IPS-NIHi11 (cell line): Measurements from ENCODE around the gene ATP5ME.
"Not testable (repeated sequence)": the region's sequence is repeated elsewhere in the genome, so short reads cannot be mapped to it uniquely, and the experiment has no call there.

ENCODE experiments used
- DNase-seq: peaks from one replicate; pipeline ENCODE4 v3.0.0; 2012; ENCODE audit warnings: mixed read lengths, low spot score

ATP5ME gene

DNA sequence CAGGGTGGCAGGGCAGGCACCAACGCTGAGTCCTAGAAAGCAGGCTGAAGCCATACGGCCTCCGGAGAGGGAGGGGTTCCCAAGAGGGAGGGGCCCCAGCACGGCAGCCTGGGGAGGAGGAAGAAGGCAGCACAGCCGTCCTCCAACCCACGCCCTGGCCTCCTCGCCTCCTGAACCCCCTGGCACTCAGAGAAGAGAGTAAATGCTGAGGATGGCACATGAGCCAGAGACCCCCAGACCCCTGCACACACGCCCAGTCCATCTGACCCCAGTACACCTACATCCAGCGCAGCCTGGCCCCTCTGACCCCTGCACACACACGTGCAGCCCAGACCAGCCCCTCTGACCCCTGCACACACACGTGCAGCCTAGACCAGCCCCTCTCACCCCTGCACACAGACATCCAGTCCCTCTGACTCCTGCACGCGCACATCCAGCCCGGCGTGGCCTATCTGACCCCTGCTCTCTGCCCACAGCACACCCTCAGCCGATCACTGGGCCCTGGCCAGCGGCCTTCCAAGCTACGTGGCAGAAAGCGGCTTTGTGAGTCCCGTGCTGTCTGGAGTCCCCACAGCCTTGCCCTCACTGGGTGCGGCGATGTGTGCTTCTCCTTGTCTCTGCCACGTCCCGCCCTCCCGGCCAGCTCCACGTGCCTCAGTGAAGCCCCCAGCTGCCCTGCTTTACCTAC lies 18.5 kb downstream of the ATP5ME start:
- DNase-seq, result no peak

- no peak for DNase-seq
These were observed 19.1 kb downstream of the ATP5ME start for GRCh38 chr4:654871-655463.

GRCh38 chr4:654503-654845 lies 19.6 kb downstream of the ATP5ME start:
- no peak for DNase-seq

- no peak for DNase-seq
These were observed 20.1 kb downstream of the ATP5ME start for GRCh38 chr4:653831-654502.

DNA sequence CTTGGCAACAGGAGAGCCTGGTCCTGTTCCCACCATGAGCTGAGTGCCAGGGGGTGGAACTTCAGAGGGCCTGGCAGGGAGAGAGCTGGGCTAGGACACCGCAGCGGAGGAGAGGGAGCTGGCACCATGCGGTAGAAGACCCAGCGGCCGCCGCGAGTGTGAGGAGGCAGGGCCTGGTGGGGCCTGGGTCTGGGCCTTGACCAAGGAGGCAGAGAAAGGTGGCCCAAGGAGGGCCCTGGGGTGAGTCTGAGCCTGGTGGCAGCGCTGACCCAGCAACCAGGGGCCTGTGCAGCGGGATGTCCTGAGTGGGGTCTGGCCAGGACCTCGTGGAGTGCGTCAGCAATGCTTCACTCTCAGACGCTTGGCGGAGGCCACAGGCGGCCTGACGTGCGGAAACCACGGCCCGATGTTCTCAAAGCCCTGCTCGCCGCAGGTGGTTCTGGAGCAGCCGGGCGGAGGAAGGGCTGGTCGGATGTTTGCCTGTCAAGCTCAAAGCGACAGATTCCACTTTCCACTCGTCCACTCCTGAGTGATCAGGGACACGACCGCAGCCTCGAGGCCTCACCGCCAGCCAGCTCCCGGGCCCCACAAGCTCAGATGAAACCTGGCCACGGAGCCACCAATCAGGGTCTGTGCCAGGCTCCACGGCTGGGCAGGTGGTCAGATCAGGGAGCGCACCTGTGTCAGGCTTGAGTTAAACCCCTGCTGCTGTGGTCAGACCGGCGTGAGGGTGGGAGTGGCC lies 20.8 kb downstream of the ATP5ME start:
- no peak for DNase-seq

DNA sequence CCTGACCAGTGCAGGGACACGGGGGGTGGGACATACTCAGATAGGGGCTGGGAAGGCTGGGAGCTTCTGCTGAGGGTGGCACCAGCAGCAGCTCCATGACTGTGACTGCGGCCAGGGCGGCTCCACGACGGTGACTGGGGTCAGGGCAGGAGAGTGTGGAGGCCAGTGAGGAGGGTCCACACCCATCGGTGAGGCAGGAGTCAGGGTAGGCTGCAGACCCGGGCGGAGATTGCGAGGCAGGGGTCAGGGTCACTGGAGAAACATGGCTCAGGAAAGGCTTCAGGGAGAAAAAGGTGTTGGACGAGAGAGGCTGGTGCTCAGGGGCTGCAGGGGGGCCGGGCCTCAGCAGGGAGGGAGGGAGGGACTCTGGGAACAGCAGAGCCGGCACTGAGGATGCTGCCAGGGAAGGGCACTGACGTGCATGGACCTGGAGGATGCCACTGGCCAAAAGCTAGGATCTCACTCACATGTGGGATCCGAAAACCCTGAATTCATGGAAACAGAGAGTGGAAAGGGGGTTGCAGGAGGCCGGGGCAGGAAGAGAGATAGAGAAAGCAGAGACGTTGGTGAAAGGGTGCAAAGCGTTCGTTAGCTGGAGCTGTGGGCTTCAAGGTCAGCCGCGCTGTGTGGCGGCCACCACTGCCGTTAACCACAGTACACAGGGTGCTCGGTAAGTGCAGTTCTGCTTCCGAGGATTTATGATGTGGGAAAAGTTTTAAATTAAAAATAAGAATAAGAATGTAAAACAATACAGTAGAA lies 22.0 kb downstream of the ATP5ME start:
- no peak for DNase-seq

- DNase-seq, result peak; percentile 71
These were observed 22.9 kb downstream of the ATP5ME start for GRCh38 chr4:650951-651883.

- DNase-seq, result no peak
These were observed 23.6 kb downstream of the ATP5ME start for GRCh38 chr4:650461-650860.

DNA sequence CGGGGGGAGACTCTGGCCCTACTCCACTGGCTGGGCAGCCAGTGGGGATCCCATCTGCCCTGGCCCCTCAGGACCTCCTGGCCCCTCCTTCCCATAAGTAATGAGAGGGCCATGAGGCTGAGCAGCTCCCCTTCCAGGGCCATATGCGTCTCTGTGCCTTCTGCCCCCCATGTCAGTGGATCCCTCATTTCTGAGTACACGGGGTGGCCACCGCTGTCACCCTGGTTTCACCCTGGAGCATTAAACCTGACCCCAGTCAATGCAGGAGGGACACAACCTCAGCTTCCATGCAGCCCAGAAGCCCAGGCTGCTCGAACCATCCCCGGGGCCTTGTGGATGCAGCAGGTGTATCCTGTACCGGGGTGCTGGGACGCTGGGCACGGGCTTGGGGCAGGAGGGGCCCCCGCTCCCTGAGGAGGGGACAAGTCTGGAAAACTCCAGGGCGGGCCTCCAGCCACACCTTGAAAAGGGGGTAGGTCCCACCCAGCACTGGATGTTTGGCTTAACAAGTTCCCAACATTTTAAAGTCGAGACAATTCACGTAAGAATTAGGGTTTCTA lies 24.2 kb downstream of the ATP5ME start:
- DNase-seq, result no peak

DNA sequence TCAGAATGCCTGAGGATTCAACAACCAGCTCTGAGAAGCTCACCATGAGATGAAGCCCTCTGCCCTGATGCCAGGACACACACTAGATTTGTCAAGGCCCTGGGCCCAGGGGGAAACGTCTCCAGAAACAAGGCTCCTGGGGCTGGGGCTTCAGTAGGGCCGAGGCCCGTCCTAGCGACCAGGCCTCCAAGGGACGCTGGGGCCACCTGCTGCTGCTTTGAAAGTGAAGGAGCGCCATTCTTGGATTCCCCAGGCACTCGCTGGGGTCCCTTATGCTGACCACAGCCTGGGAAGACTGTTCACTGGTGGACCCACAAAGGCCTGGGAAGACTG lies 24.8 kb downstream of the ATP5ME start:
- no peak for DNase-seq

DNA sequence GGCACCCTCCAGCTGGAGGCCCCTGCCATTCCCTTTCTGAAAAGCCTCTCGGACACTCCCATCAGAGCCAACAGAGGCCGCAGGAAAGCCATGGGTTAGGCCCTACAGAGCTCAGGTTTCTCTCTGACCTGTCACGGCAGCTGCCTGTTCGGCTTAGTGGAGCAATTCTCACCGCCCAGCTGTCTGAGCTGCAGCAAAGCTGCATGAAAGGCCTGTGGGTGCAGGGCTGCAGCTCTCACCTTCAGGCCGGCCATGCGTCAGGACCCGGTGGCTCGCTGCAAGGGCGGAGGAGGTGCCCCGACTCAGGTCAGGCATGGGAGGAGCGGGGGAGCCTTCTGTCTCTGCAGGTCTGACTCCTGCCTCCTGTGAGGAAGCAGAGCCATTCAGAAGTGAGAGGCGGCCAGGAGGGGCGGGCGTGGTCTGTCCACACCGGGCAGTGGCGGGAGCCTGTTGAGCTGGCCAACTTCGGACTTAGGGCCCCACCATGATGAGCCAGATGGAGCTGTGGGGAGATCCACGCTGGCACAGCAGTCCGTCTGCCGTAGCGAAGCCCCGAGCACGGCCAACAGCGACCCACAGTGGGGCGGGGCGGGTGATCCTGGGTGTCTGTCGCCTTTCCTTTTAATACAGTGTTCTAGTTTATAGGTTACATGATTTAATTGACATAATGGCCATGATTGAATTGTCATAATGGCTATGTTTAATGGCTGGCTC lies 25.3 kb downstream of the ATP5ME start:
- peak; percentile 61 for DNase-seq

GRCh38 chr4:647481-647880 lies 26.6 kb downstream of the ATP5ME start:
- no peak for DNase-seq

- no peak for DNase-seq
These were observed 27.6 kb downstream of the ATP5ME start for GRCh38 chr4:646460-646859.

- DNase-seq, result not testable (repeated sequence)
These were observed 31.7 kb downstream of the ATP5ME start for GRCh38 chr4:642366-642765.

DNA sequence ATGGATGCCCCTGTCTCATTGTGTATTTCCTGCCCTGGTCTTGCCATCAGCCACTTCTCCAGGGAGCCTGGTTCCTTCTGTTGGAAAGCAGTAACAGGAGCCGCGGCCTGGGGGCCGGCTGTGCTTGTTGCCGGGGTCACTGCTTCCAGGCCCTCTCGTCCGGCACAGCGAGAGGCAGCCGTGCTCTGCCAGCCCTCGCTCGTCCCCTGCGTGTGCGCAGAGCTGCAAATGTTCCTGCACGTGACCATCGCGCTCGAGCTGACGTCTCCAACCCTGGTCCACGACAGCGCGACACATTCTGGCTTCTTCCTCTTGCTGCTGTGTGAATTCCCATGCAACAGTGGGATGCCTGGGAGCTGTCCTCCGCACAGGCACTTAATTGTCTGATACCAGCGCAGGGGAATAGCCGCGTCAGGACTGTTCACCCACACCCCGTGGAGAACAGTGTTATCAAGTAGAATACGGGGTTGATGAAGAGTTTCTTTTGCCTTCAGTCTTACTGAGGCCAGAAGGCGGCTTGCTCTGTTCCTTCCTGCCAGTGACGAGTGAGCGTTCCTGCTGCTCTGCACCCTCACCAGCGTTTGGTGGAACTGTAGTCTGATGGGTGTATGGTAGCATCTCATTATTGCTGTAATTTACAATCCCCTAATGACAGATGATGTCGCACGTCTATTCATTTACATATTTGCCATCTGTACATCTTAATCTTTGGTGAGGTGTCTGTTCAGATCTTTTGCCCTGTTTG lies 36.4 kb downstream of the ATP5ME start:
- peak; percentile 14 for DNase-seq

GRCh38 chr4:636628-637159 lies 37.4 kb downstream of the ATP5ME start:
- peak; percentile 17 for DNase-seq

DNA sequence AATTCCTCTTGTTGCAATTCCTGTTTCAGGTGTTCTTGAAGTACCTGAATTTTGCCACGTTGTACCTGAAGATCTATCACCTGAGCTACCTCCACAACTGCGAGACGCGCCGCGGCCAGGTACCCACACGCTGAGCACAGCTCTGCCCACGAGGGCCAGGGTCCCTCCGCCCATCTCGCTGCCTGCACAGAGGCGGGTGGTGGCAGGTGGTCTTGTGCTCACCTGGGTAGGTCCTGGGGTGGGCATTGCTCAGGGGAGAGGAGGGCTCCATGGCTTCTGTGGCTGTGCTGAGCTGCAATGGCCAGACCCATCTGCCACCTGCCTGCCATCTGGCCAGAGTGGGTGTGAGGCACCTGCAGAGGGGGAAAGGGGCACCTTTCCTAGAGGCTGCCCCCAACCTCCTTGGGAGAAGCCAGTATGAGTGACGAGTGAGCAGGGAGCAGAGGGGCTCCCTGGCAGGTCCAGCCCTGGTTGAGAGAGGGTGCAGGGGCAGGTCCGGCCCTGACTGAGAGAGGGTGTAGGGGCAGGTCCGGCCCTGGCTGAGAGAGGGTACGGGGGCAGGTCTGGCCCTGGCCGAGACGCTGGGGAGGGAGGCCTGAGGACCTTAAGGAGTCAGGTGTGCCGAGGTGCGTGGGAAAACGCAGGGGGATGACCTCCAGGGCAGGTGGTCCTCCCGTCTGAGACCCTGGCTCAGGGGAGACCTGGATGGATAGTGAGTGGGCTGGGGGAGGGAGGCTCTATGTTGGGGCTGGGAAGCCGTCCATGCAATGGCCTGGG lies 38.0 kb downstream of the ATP5ME start:
- peak; percentile 14 for DNase-seq
